GM12891 (cell line): ENCODE measurements around the gene SLC1A3.

Source experiments
- POLR2A ChIP-seq: IDR thresholded peaks from 2 replicates; pipeline ENCODE4 v1.6.1; 2011; ENCODE audit warnings: low read depth, low read length, control low read depth
- POLR2AphosphoS5 ChIP-seq: IDR thresholded peaks from 2 replicates; pipeline ENCODE4 v1.6.1; 2011; ENCODE audit warnings: low read depth, low read length, control low read depth
- SPI1 ChIP-seq: IDR thresholded peaks from 2 replicates; pipeline ENCODE4 v1.6.1; 2011; ENCODE audit warnings: low read depth, low read length, control low read depth
- TAF1 ChIP-seq: IDR thresholded peaks from 2 replicates; pipeline ENCODE4 v1.6.1; 2011; ENCODE audit warnings: low read depth, low read length, control low read depth

GRCh38 chr5:36605241-36605640, 1.2 kb upstream of the SLC1A3 start:
- TF ChIP-seq POLR2AphosphoS5: no peak
- no peak for TF ChIP-seq POLR2A
- TF ChIP-seq SPI1: no peak
- no peak for TF ChIP-seq TAF1
